ENCODE measurements around the gene SH2B3. TPM values are rescaled to one million over a fixed set of nuclear protein-coding genes. Genes with fewer than 3 reads are reported as not detected.

SH2B3 gene
- total RNA-seq, 1 experiment from 2014 or later = 40.3 TPM

GRCh38 chr12:111446631-111447570 is 41.2 kb downstream of the SH2B3 start:
- no peaks in the 10 kb centered on the region for H3K79me2 ChIP-seq (ENCODE audit: insufficient read depth, low read length)

More at GRCh38 chr12:111446631-111447570, 41.2 kb downstream of the SH2B3 start:
- Histone ChIP-seq H2AFZ (ENCODE audit: low read length) (no peak overlapping the region), H3T11ph (ENCODE audit: low read length) (no peak overlapping the region), H3K4ac (ENCODE audit: low read depth, low read length) (no peak overlapping the region), H2BK12ac (ENCODE audit: insufficient read length, low read depth, low read length) (no peak overlapping the region), H2BK15ac (ENCODE audit: low read depth, low read length) (no peak overlapping the region), H4K20me1 (ENCODE audit: control insufficient read depth, insufficient read depth, insufficient read length) (no peaks in the 10 kb centered on the region), H4K91ac (ENCODE audit: insufficient read length, low read depth, low read length) (no peak overlapping the region), H4K5ac (ENCODE audit: insufficient read length, low read depth, low read length) (no peak overlapping the region), H3K18ac (ENCODE audit: insufficient read length, low read depth, low read length) (no peak overlapping the region), H3K23me2 (ENCODE audit: insufficient read length, low read depth, low read length, poor library complexity, severe bottlenecking) (no peaks in the 10 kb centered on the region), H3K27me3 (ENCODE audit: insufficient read depth, low read length) (no peaks in the 10 kb centered on the region), H4K8ac (replicated peaks; ENCODE audit: insufficient read length, low read depth, low read length) (no peak overlapping the region), H3K4me2 (ENCODE audit: insufficient read depth, insufficient read length, low read length) (no peak overlapping the region), H2AK5ac (ENCODE audit: insufficient read length, low read length) (no peak overlapping the region), H3K79me1 (ENCODE audit: insufficient read depth, low read depth, low read length, poor library complexity, severe bottlenecking) (no peaks in the 10 kb centered on the region), H3K4me1 (ENCODE audit: insufficient read depth, low read length) (no peaks in the 10 kb centered on the region; the same call in 1 of the 2 replicates), H2BK20ac (ENCODE audit: low read depth, low read length, poor library complexity, severe bottlenecking) (no peak overlapping the region), H3K56ac (ENCODE audit: insufficient read length, low read depth, low read length) (no peak overlapping the region), H3K9me3 (ENCODE audit: control insufficient read depth, low read depth, low read length) (no peaks in the 10 kb centered on the region), H3K23ac (ENCODE audit: insufficient read length, low read depth, low read length) (no peak overlapping the region), H3K27ac (ENCODE audit: insufficient read length, low read depth, low read length) (no peak overlapping the region), H2BK120ac (ENCODE audit: low read depth, low read length, poor library complexity, severe bottlenecking) (no peak overlapping the region), H3K9ac (ENCODE audit: extremely low read depth, insufficient read length, low read length) (no peak overlapping the region), H3K14ac (ENCODE audit: insufficient read depth, low read length) (no peak overlapping the region), H2BK5ac (ENCODE audit: insufficient read length, low read length) (no peak overlapping the region)
- TF ChIP-seq CTCF (conservative IDR thresholded peaks at IDR 0.05) = no peak
- Mint-ChIP-seq H3K4me3 (no peak overlapping the region), H3K4me1 (peaks cover 22 to 24% of the 10 kb centered on the region in 2 experiments), H3K9me3 (no peaks in the 10 kb centered on the region), H3K27me3 (ENCODE audit: low read depth) (no peaks in the 10 kb centered on the region), H3K36me3 (ENCODE audit: insufficient read depth in 1 of 3, low read depth in 3 of 3) (peaks cover 22 to 64% (median 60%) of the 10 kb centered on the region in 3 experiments; a peak in 6 of 7 replicates), H3K27ac (peak overlapping the region; percentile 66 to 88 (median 78); a peak in 6 of 7 replicates)
- DNase-seq = no peak
- no CpG with 5 or more reads among the region's 20 CpGs for WGBS (ENCODE audit: extremely low coverage, insufficient read length, low lambda C conversion rate)

Data from H9 (cell line).